Measurements from ENCODE around the gene PTGDS.

- TF ChIP-seq CTCF (IDR thresholded peaks at IDR 0.05), result no peak
- TF ChIP-seq POLR2A (IDR thresholded peaks at IDR 0.05), result no peak
These were observed 21.9 kb upstream of the PTGDS start for GRCh38 chr9:136955202-136955942.

Data from adrenal gland (tissue), 5 donors.